Suprapubic skin (tissue), 4 donors: ENCODE results near the gene TKT. TPM values are rescaled to one million over a fixed set of nuclear protein-coding genes. Genes with fewer than 3 reads are reported as not detected.

Source experiments
- DNase-seq, 2 donors: peaks; one replicate each; pipeline ENCODE4 v3.0.0-alpha.2; 2019; ENCODE audit warnings: low spot score in 2 of 2
- H3K27ac ChIP-seq: fragments of 200-600 bp; sonication (generic); one replicate; pipeline ENCODE4 v1.5.1; 2019
- H3K27me3 ChIP-seq: fragments of 200-600 bp; sonication (generic); one replicate; pipeline ENCODE4 v1.5.1; 2019
- H3K36me3 ChIP-seq: fragments of 200-600 bp; sonication (generic); one replicate; pipeline ENCODE4 v1.5.1; 2019
- H3K4me1 ChIP-seq: fragments of 200-600 bp; sonication (generic); one replicate; pipeline ENCODE4 v1.5.1; 2019
- H3K4me3 ChIP-seq: fragments of 200-600 bp; sonication (generic); one replicate; pipeline ENCODE4 v1.5.1; 2019; ENCODE audit warnings: mild to moderate bottlenecking
- H3K9me3 ChIP-seq: fragments of 200-600 bp; sonication (generic); one replicate; pipeline ENCODE4 v1.5.1; 2019
- CTCF ChIP-seq, 2 donors: fragments of 200-600 bp in 1 of 2; fragments of 450-650 bp in 1 of 2; sonication (generic) in 1 of 2; IDR thresholded peaks; one replicate each; pipeline ENCODE4 v1.5.1; 2016 to 2019; ENCODE audit warnings: antibody characterized with exemption in 2 of 2, mild to moderate bottlenecking in 1 of 2, moderate library complexity in 1 of 2
- EP300 ChIP-seq: sonication (generic); formaldehyde crosslinking; IDR thresholded peaks from one replicate; pipeline ENCODE4 v1.6.1; 2017; ENCODE audit warnings: antibody characterized with exemption
- POLR2A ChIP-seq, 2 donors: fragments of 450-650 bp; IDR thresholded peaks; one replicate each; pipeline ENCODE4 v1.6.1; 2017; ENCODE audit warnings: antibody characterized with exemption in 2 of 2, mild to moderate bottlenecking in 2 of 2, moderate library complexity in 2 of 2
- POLR2AphosphoS5 ChIP-seq, 3 donors: sonication (generic); formaldehyde crosslinking; IDR thresholded peaks; one replicate each; pipeline ENCODE4 v1.6.1; 2017; ENCODE audit warnings: antibody characterized with exemption in 3 of 3
- WGBS: methylation state at CpG from one replicate; pipeline ENCODE4 v1.1.5; 2018; 5-methylcytosine and 5-hydroxymethylcytosine counted together
- total RNA-seq, 4 donors: library from RNA; depleted of rRNA; stranded (reverse); fragments of >200 nt; gene quantifications; one replicate each; pipeline ENCODE4 v1.1.0, GENCODE V29; 2016

The TKT gene
- total RNA-seq, 4 donors from 2014 or later, result 107 to 194 (median 155) TPM

GRCh38 chr3:53226142-53226840 lies 29.5 kb downstream of the TKT start:
- 91% methylated on average over 12 of the region's 12 CpGs for WGBS
- TF ChIP-seq EP300, result no peak
- TF ChIP-seq POLR2A (IDR thresholded peaks at IDR 0.05), result no peak
- no peak for TF ChIP-seq POLR2AphosphoS5 (IDR thresholded peaks at IDR 0.05)
- TF ChIP-seq CTCF (IDR thresholded peaks at IDR 0.05), result no peak

DNA sequence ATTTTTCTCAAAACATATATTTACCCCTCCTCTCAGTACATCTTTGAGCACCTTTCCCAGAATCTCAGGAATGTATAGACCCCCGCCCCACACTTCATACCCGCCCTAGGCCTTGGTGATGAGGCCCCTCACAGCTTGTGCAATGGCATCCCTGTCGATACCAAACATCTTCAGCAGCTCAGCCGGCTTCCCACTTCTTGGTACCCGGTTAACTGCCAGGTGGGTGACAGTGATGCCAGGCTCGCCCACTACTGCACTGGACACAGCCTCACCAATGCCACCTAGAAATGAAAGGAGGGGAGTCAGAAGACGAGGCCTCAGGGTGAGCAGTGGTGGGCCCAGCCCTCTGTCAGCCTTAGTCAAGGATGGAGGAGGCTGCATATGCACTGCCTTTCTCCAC lies 30.2 kb downstream of the TKT start:
- Histone ChIP-seq H3K27ac (no peak overlapping the region), H3K4me3 (no peak overlapping the region), H3K27me3 (no peaks in the 10 kb centered on the region), H3K9me3 (no peaks in the 10 kb centered on the region), H3K36me3 (peaks cover 77% of the 10 kb centered on the region), H3K4me1 (no peaks in the 10 kb centered on the region)
- WGBS, result 79% methylated on average over 6 of the region's 7 CpGs
- DNase-seq, result no peak
- TF ChIP-seq POLR2AphosphoS5 (IDR thresholded peaks at IDR 0.05) (no peak), EP300 (no peak), CTCF (IDR thresholded peaks at IDR 0.05) (no peak), POLR2A (IDR thresholded peaks at IDR 0.05) (no peak)

More at GRCh38 chr3:53226142-53226840, 29.5 kb downstream of the TKT start:
- peaks cover 83% of the 10 kb centered on the region for H3K36me3 ChIP-seq
- no peaks in the 10 kb centered on the region for H3K4me1 ChIP-seq
- no peak for DNase-seq
- no peak overlapping the region for H3K27ac ChIP-seq
- no peak overlapping the region for H3K4me3 ChIP-seq
- H3K27me3 ChIP-seq, result no peaks in the 10 kb centered on the region
- H3K9me3 ChIP-seq, result no peaks in the 10 kb centered on the region

DNA sequence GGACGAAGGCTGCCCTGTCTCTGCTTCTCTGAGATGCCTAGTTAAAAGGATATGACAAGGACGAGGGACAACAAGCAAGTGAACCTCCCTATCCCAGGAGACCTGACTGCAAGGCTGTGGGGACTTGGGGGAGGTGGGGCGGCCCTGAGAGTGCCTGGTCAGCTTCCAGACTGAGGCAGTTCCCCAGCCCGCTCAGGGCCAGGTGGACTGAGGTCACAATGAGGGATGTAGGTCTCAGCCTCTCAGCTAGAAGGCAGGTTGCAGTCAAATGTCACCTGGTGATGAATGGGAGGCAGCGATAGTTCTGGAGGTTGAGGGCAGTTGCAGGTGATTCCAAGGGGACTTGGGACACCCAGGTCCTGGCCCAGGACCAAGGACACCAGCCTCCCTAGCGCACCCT lies 30.6 kb downstream of the TKT start:
- peaks cover 72% of the 10 kb centered on the region for H3K36me3 ChIP-seq
- TF ChIP-seq POLR2A (IDR thresholded peaks at IDR 0.05) (no peak), POLR2AphosphoS5 (IDR thresholded peaks at IDR 0.05) (no peak), EP300 (no peak), CTCF (IDR thresholded peaks at IDR 0.05) (no peak)
- no peaks in the 10 kb centered on the region for H3K27me3 ChIP-seq
- no peaks in the 10 kb centered on the region for H3K4me1 ChIP-seq
- no peak for DNase-seq
- WGBS, result 94% methylated on average over 2 of the region's 6 CpGs
- H3K27ac ChIP-seq, result no peak overlapping the region
- H3K4me3 ChIP-seq, result no peak overlapping the region
- no peaks in the 10 kb centered on the region for H3K9me3 ChIP-seq

DNA sequence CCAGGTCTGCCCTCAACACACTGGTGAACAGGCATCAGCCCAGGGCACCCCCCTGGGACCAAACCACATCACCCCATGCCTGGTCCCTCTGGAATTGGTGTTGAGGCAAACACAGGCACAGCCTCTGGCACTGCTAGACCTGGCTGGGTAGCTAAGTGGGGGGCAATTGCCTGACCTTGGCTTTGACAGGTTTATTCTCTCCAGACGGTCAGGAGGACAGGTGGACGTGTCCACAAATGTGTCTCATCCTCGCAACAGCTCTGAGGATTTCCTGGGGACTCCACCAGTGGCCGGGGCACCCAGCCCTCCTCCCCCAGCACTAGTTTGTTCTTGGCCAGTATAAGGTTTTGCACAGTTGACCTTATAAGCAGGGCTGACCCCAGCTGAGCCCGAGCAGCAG lies 31.3 kb downstream of the TKT start:
- DNase-seq, result no peak
- Histone ChIP-seq H3K4me3 (no peak overlapping the region), H3K27me3 (no peaks in the 10 kb centered on the region), H3K4me1 (no peaks in the 10 kb centered on the region), H3K27ac (no peak overlapping the region), H3K36me3 (peaks cover 65% of the 10 kb centered on the region), H3K9me3 (no peaks in the 10 kb centered on the region)
- TF ChIP-seq EP300 (no peak), POLR2A (IDR thresholded peaks at IDR 0.05) (no peak), POLR2AphosphoS5 (IDR thresholded peaks at IDR 0.05) (no peak), CTCF (IDR thresholded peaks at IDR 0.05) (no peak)
- WGBS, result 94% methylated on average over 4 of the region's 5 CpGs

- Histone ChIP-seq H3K9me3 (no peaks in the 10 kb centered on the region), H3K36me3 (peaks cover 60% of the 10 kb centered on the region), H3K27ac (no peak overlapping the region), H3K27me3 (no peaks in the 10 kb centered on the region), H3K4me3 (no peak overlapping the region), H3K4me1 (no peaks in the 10 kb centered on the region)
- WGBS, result 91% methylated on average over 4 of the region's 5 CpGs
- no peak for TF ChIP-seq POLR2A (IDR thresholded peaks at IDR 0.05)
- no peak for TF ChIP-seq POLR2AphosphoS5 (IDR thresholded peaks at IDR 0.05)
- no peak for TF ChIP-seq CTCF (IDR thresholded peaks at IDR 0.05)
- TF ChIP-seq EP300, result no peak
- DNase-seq, result no peak
These were observed 31.8 kb downstream of the TKT start for GRCh38 chr3:53224026-53224425.
